Measurements from ENCODE around the gene ADPRHL1. TPM values are rescaled to one million over a fixed set of nuclear protein-coding genes. Genes with fewer than 3 reads are reported as not detected.
A peak's percentile ranks its signal among the peaks of the same experiment; 100 is the strongest.

ADPRHL1 gene
- total and polyA plus RNA-seq, 2 experiments from 2014 or later: 78.2 to 112 TPM

DNA sequence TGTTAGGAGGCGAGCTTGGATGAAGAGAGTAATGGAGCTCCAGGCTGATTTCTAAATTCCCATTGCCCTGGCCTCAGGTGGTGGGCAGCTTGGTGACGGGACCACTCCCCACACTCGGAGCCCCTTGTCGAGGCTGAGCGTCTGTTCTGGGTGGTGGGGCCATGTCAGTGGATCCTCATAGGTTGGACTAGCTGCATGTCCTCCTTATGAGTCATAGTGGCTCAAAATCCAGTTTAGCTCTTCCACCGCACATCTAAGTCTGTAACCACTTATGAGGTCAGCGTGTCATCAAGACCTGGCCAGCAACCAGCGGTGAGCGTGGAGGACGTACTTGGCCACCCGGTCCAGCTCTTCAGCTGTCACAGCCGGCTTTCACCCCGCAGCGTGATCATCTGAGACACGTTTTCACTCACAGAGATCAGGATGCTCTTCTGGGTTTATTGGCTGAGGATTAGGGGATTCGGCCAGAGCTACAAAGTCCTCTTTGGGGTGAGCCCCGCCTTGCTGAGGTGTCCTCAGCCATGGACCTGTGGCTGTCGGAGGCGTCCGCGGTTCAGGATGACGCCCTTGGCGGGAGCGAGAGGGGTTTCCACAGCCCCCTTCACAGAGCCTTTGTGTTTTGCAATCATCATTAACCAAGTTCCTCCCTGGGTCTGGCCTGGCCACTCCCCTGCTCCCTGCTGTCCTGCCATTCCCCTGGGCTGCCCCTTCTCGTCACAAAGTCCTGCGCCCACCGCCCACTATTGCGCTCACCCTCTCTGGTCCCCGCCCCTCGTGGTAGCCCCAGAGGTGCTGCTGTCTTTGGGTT is 41.9 kb downstream of the ADPRHL1 start:
- Histone ChIP-seq H3K36me3 (no peaks in the 10 kb centered on the region), H3K27me3 (no peaks in the 10 kb centered on the region), H3K27ac (no peak overlapping the region), H3K4me3 (no peak overlapping the region), H3K4me1 (ENCODE audit: low read depth) (peaks cover 8% of the 10 kb centered on the region), H3K9me3 (ENCODE audit: low read depth) (no peaks in the 10 kb centered on the region)
- TF ChIP-seq, protein P1, sequence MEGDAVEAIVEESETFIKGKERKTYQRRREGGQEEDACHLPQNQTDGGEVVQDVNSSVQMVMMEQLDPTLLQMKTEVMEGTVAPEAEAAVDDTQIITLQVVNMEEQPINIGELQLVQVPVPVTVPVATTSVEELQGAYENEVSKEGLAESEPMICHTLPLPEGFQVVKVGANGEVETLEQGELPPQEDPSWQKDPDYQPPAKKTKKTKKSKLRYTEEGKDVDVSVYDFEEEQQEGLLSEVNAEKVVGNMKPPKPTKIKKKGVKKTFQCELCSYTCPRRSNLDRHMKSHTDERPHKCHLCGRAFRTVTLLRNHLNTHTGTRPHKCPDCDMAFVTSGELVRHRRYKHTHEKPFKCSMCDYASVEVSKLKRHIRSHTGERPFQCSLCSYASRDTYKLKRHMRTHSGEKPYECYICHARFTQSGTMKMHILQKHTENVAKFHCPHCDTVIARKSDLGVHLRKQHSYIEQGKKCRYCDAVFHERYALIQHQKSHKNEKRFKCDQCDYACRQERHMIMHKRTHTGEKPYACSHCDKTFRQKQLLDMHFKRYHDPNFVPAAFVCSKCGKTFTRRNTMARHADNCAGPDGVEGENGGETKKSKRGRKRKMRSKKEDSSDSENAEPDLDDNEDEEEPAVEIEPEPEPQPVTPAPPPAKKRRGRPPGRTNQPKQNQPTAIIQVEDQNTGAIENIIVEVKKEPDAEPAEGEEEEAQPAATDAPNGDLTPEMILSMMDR (IDR thresholded peaks at IDR 0.05; ENCODE audit: low read depth, low read length): no peak
- peak in 1 of 2 donors; percentile 74 for DNase-seq (ENCODE audit: low read depth in 1 of 2, low spot score in 1 of 2)

DNA sequence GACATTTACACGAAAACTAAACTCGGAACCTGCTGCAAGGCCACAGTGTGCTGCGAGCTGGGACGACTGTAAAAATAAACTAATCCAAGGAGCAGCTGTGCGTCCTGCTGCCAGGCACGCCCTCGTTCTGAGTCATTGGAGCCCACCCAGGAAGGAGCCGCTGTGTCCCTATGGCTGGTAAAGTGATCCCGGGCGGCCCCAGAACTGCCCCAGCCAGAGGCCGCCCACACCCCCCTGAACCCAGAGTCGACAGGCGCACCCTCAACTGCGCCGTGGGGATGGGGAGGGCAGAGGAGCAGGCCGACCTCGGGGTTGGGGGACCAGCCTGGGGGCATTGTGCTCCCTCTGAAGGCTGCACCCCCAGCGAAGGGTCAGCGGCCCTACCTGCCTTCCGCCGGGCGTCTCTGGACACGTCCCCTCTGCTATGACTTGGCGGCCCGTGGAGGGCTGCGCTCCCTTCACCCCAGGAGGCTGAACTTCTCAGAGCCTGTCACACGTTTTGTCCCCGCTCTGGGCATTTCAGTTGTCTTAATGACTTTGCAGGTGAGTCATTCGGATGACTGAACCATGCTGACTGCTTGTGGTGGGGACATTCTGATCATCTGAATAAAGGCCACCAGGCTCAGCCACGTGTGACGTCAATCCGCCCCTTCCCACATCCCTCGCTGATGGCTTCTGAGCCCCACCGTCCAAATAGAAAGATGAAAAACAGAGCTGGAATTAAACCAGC is 42.7 kb downstream of the ADPRHL1 start:
- Histone ChIP-seq H3K36me3 (no peaks in the 10 kb centered on the region), H3K27ac (no peak overlapping the region), H3K4me1 (ENCODE audit: low read depth) (peaks cover 8% of the 10 kb centered on the region), H3K4me3 (no peak overlapping the region), H3K9me3 (ENCODE audit: low read depth) (no peaks in the 10 kb centered on the region), H3K27me3 (no peaks in the 10 kb centered on the region)
- TF ChIP-seq, protein P1 (IDR thresholded peaks at IDR 0.05; ENCODE audit: low read depth, low read length): no peak
- DNase-seq (ENCODE audit: low read depth in 1 of 2, low spot score in 1 of 2): no peak

DNA sequence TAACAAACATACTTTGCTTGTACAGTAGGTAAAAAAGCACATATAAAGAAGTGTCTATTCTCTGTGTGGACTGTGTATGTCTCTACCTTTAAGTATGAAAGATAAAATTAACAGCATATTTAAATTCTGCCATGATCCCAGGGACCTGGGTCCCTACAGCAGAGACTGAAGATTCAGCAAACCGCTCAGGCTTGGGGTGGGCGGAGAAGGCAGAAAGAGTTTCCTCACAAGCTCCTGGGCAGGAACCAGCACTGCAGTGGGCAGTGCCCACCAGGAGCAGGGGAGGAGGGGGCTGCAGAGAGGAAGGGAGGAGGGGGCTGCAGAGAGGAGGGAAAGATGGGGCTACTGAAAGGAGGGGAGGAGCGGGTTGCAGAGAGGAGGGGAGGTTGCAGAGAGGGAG is 44.7 kb downstream of the ADPRHL1 start:
- Histone ChIP-seq H3K27ac (no peak overlapping the region), H3K27me3 (no peaks in the 10 kb centered on the region), H3K4me1 (ENCODE audit: low read depth) (peaks cover 8% of the 10 kb centered on the region), H3K36me3 (no peaks in the 10 kb centered on the region), H3K9me3 (ENCODE audit: low read depth) (no peaks in the 10 kb centered on the region), H3K4me3 (no peak overlapping the region)
- DNase-seq (ENCODE audit: low read depth in 1 of 2, low spot score in 1 of 2): no peak
- TF ChIP-seq, protein P1 (IDR thresholded peaks at IDR 0.05; ENCODE audit: low read depth, low read length): no peak

DNA sequence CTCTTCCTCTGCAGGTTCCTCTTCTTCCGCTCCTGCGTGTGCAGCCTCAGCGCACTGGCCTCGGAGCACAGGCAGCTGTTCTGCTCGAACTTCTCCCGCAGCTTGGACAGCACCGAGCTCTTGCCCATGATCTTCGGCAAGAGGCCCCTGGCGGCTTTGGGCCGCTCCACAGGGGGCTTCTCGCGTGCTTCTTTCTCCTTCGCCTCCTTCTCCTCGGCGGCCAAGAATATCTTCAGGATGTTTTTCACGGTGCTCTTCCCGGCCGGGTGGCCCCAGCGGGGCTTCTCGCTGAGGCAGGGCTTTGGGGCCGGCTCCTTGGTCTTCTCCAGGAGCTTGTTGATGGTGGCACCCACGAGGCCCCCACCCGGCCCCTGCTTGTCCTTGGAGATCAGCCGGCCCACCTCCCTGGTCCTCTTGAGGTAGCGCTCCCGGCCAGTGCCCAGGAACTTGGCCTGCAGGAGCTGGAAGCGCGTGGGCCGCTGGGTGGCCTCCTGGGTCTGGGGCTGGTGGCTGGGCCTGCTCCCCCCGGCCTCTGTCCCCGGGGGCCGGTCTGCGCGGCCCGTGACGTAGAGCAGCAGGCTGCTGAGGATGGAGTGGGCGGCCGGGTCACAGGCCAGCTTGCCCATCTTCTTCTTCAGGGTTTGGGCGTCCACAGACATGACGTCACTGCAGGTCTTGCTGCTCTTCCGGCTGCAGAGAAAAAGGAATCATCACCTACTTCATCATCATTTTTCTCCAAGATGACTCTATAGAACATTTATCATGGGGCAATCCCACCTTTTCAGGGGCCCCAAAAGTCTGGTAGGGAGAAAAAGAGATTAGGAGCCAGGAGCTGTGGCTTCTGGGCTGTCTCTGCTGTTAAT is 45.5 kb downstream of the ADPRHL1 start:
- Histone ChIP-seq H3K4me3 (no peak overlapping the region), H3K27ac (no peak overlapping the region), H3K27me3 (no peaks in the 10 kb centered on the region), H3K4me1 (ENCODE audit: low read depth) (peaks cover 8% of the 10 kb centered on the region), H3K36me3 (no peaks in the 10 kb centered on the region), H3K9me3 (ENCODE audit: low read depth) (no peaks in the 10 kb centered on the region)
- DNase-seq (ENCODE audit: low read depth in 1 of 2, low spot score in 1 of 2): no peak
- TF ChIP-seq, protein P1 (IDR thresholded peaks at IDR 0.05; ENCODE audit: low read depth, low read length): no peak

DNA sequence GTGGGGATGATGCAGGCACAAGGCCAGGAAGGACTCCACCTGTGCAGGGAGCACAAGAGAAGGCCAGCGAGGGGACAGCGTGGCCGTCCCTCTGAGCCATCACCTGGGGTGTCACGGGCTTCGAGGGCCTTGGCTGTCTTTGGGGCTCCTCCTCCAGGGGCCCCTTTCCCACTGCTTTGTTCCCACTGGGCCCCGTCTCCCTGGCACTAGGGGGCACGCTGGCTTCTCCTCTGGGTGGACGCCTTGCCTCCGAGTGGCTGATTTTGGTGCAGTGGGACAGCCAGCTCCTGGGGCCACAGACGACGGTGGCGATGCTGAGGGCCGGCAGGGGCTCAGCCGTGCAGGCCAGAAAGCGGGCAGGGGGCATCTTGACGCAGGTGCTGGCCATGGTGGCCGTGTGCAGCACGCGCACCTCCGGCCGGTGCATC is 46.2 kb downstream of the ADPRHL1 start:
- no peak overlapping the region for H3K4me3 ChIP-seq
- no peak for DNase-seq (ENCODE audit: low read depth in 1 of 2, low spot score in 1 of 2)
- H3K36me3 ChIP-seq: no peaks in the 10 kb centered on the region
- no peaks in the 10 kb centered on the region for H3K9me3 ChIP-seq (ENCODE audit: low read depth)
- no peaks in the 10 kb centered on the region for H3K27me3 ChIP-seq
- peaks cover 11% of the 10 kb centered on the region for H3K4me1 ChIP-seq (ENCODE audit: low read depth)
- no peak overlapping the region for H3K27ac ChIP-seq
- TF ChIP-seq, protein P1 (IDR thresholded peaks at IDR 0.05; ENCODE audit: low read depth, low read length): no peak

All from cardiac muscle cell (in vitro differentiated cells and primary cell).